GM19468 (cell line): Measurements from ENCODE around the gene TSPAN31.
"Not testable (repeated sequence)": the region's sequence is repeated elsewhere in the genome, so short reads cannot be mapped to it uniquely, and the experiment has no call there.

Experiments used
- ATAC-seq: cut with Tn5 transposase; IDR thresholded peaks from one replicate; pipeline ENCODE4 v1.9.1; 2021; ENCODE audit warnings: mild to moderate bottlenecking, moderate library complexity, moderate number of reproducible peaks; ENCODE audit not compliant: unreplicated experiment; ENCODE audit errors: extremely low read depth

The TSPAN31 gene, protein sequence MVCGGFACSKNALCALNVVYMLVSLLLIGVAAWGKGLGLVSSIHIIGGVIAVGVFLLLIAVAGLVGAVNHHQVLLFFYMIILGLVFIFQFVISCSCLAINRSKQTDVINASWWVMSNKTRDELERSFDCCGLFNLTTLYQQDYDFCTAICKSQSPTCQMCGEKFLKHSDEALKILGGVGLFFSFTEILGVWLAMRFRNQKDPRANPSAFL

DNA sequence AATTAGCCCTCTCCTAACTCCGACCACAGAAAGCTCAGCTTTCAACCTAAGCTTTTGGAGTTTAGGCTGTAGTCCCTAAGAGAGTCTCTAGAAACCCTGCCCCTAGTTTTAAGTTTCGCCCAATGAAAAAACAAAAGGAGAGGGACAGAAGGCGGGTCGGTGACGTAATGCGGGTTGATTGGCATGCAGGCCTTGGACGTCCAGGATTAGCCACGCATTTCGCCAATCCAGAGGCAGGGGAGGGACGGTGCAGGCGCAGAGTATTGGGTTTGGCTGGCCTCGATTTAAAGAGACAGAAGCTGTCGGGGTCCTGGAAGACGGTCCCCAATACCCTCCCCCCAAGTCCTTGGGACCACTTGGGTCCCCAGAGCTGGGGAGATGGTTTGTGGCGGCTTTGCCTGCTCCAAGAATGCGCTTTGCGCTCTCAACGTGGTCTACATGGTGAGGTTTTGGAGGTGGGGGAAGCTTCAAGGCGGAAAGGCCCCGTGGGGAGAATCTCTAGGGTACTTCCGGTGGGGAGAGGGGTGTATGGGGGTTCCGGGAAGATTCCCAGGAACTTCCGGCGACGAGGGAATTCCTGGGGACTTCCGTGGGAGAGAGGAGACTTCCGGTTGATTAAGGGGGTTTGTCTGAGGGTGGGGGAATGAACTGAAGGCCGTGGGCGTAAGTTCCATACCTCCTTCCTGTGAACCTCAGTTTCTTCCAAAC is at the start of gene TSPAN31:
TSS of gene TSPAN31 (plus strand) at position 263 of the 708 bp plus-strand sequence. CDS start at position 379, 116 bp downstream.
- ATAC-seq: peak; percentile 70

- ATAC-seq: no peak
Measured at GRCh38 chr12:57695770-57696432, 48.9 kb upstream of the TSPAN31 start.

GRCh38 chr12:57697076-57697475 is 47.8 kb upstream of the TSPAN31 start:
- ATAC-seq: no peak

DNA sequence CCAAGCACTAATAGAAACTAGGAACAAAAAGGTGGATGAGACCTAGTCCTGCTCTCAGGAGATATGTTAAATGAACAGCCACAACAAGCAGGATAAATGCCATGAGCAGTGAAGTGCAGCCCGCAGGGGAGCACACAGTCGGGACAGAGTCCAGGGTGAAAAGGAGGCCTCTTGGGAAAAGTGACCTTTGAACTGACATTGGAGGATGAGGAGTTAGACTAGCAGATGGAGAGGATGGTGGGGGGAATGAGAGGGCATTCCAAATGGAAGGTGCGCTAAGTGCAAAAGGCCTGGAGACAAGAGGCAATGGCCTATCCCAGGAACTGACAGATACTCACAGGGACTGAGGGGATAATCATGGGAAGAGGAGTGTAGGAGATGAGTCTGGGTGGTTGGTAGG is 46.4 kb upstream of the TSPAN31 start:
- ATAC-seq: no peak

- no peak for ATAC-seq
Measured at GRCh38 chr12:57700317-57700716, 44.5 kb upstream of the TSPAN31 start.

GRCh38 chr12:57707250-57707649 is 37.6 kb upstream of the TSPAN31 start:
- no peak for ATAC-seq

GRCh38 chr12:57708296-57708695 is 36.5 kb upstream of the TSPAN31 start:
- no peak for ATAC-seq

DNA sequence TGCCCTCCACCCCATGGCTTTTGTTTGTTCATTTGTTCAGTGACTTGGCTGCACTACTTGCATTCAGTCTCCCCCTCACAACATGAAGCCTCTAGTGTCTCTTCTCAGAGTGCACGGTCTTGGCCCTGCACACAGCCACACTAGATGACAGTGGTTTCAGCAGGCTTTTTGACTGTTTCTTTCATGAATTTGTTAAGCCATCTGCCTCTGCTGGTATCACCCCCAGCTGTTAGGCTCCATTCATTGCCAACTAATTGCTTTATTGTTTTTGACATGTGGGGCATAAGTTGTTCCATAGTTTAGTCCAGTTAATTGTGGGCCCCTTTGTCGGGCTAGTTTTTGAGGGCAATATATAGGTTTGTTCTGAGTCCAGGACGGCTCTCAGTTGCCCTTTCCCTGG is 32.1 kb upstream of the TSPAN31 start:
- ATAC-seq: no peak

- no peak for ATAC-seq
Measured at GRCh38 chr12:57713209-57713608, 31.6 kb upstream of the TSPAN31 start.

DNA sequence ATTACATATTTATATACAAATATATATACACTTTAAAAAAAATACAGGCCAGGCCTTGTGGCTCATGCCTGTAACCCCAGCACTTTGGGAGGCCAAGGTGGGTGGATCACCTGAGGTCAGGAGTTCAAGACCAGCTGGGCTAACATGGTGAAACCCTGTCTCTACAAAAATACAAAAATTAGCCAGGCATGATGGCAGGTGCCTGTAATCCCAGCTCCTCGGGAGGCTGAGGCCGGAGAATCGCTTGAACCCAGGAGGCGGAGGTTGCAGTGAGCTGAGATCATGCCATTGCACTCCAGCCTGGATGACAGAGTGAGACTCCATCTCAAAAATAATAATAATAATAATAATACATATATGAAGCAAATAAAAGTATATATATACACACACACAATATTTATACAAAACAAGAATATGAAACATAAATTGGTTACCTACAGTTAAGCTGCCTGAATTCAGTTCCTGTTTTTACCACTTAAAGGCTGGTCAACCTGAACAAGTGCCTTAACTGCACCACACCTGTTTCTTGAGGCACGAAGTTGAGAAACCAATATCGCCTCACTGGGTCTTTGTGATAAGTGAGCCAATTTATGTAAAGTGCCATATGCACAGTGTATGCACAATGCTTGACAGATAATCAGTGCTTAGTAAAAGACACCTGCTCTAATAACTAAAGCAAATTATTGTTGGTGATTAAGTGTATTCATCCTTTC is 29.6 kb upstream of the TSPAN31 start:
- ATAC-seq: not testable (repeated sequence)

DNA sequence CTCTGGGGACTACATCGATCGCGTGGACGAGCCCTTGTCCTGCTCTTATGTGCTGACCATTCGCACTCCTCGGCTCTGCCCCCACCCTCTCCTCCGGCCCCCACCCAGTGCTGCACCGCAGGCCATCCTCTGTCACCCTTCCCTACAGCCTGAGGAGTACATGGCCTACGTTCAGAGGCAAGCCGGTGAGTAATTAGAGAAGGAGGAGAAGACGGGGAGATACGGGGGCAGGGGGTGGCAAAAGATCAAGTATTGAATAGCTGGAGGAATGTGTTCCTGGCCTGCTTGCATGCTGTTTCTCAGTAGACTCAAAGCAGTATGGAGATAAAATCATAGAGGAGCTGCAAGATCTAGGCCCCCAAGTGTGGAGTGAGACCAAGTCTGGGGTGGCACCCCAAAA is 29.1 kb upstream of the TSPAN31 start:
- no peak for ATAC-seq

DNA sequence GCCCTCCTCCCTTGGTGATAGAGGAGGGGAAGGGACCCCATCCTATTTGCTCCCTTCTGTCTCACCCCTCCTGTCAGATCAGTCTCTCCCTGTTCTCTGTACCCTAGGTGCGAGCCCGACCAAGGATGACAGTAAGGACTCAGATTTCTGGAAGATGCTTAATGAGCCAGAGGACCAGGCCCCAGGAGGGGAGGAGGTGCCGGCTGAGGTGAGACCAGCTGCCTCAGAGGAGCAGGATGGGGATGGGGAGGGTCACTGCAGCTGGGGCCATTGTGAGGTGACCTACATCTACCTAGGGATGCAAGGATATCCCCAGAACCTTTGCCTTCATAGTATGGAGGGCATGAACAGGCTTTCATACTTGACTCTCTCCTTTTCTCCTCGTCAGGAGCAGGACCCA is 28.5 kb upstream of the TSPAN31 start:
- no peak for ATAC-seq

GRCh38 chr12:57717131-57717530 is 27.7 kb upstream of the TSPAN31 start:
- ATAC-seq: no peak

DNA sequence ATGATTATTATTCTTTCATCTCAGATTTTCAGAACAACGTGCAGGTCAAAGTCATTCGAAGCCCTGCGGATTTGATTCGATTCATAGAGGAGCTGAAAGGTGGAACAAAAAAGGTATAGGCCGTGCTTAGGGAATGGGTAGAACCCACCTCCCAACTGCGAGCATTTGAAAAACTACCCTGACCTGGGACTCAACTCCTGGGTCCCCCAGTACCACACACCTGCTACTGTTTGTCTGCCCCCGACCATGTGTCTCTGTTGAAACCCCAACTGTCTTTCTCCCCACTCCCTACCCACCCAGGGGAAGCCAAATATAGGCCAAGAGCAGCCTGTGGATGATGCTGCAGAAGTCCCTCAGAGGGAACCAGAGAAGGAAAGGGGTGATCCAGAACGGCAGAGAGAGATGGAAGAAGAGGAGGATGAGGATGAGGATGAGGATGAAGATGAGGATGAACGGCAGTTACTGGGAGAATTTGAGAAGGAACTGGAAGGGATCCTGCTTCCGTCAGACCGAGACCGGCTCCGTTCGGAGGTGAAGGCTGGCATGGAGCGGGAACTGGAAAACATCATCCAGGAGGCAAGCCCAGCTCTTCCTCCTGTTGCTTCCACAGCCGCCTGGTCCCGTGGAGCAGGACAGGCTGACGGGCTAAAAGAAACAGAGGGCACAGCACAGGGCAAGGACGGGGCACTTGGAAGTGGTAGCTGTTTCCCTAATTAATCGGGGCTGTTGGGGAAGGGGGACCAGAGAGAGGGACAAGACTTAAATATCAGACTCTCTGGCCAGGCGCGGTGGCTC is 26.8 kb upstream of the TSPAN31 start:
- ATAC-seq: no peak

DNA sequence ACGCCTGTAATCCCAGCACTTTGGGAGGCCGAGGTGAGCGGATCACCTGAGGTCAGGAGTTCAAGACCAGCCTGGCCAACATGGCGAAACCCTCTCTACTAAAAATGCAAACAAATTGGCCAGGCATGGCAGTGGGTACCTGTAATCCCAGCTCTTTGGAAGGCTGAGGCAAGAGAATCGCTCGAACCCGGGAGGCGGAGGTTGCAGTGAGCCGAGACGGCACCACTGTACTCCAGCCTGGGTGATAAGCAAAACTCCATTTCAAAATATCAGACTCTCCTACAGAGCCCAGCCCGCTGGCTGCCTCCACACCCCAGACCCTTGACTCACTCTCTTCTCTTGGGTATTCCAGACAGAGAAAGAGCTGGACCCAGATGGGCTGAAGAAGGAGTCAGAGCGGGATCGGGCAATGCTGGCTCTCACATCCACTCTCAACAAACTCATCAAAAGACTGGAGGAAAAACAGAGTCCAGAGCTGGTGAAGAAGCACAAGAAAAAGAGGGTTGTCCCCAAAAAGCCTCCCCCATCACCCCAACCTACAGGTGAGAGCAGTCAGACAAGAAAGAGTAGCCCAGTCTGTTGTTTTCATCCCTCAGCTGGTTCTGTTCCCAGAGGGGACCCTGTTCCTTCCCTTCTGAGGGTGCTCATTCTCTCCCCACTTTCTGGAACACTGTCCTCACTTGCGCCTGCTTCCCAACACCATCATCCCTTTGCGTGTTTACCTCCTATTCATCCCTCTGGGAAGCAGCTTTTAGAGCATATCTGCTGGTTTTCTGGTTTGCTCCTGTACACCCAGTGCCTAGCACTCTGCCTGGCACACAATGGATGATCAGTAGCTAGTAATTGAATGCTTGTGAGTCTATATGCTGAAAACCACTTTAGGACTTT is 26.0 kb upstream of the TSPAN31 start:
- no peak for ATAC-seq

- no peak for ATAC-seq
Measured at GRCh38 chr12:57719777-57720605, 24.8 kb upstream of the TSPAN31 start.

DNA sequence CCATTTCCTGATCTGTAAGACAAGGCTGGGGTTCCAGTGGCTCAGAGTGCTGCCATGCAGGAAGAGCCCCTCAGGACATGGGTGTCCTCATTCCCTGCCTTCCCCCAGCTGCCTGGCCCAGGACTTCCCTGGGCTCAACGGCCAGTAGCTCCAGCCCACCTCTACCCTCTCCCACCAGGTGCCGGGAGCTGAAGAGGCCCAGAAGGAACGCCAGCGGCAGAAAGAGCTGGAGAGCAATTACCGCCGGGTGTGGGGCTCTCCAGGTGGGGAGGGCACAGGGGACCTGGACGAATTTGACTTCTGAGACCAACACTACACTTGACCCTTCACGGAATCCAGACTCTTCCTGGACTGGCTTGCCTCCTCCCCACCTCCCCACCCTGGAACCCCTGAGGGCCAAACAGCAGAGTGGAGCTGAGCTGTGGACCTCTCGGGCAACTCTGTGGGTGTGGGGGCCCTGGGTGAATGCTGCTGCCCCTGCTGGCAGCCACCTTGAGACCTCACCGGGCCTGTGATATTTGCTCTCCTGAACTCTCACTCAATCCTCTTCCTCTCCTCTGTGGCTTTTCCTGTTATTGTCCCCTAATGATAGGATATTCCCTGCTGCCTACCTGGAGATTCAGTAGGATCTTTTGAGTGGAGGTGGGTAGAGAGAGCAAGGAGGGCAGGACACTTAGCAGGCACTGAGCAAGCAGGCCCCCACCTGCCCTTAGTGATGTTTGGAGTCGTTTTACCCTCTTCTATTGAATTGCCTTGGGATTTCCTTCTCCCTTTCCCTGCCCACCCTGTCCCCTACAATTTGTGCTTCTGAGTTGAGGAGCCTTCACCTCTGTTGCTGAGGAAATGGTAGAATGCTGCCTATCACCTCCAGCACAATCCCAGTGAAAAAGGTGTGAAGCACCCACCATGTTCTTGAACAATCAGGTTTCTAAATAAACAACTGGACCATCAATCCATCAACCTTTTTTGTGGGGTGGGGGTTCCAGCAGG is 23.9 kb upstream of the TSPAN31 start:
- no peak for ATAC-seq
